ENCODE data around the gene TRPC6.
A peak's percentile ranks its signal among the peaks of the same experiment; 100 is the strongest.
"Not testable (repeated sequence)": the region's sequence is repeated elsewhere in the genome, so short reads cannot be mapped to it uniquely, and the experiment has no call there.

The TRPC6 gene

GRCh38 chr11:101521821-101522220 is 62.0 kb downstream of the TRPC6 start:
- no peak for DNase-seq

- DNase-seq: no peak
Measured at GRCh38 chr11:101516546-101516945, 67.3 kb downstream of the TRPC6 start.

GRCh38 chr11:101511065-101511464 is 72.7 kb downstream of the TRPC6 start:
- no peak for DNase-seq

GRCh38 chr11:101510591-101510990 is 73.2 kb downstream of the TRPC6 start:
- DNase-seq: no peak

GRCh38 chr11:101509922-101510321 is 73.9 kb downstream of the TRPC6 start:
- DNase-seq: no peak

GRCh38 chr11:101508370-101508769 is 75.4 kb downstream of the TRPC6 start:
- no peak for DNase-seq

GRCh38 chr11:101498891-101499290 is 84.9 kb downstream of the TRPC6 start:
- no peak for DNase-seq

GRCh38 chr11:101497291-101497690 is 86.5 kb downstream of the TRPC6 start:
- DNase-seq: no peak

GRCh38 chr11:101487775-101488174 is 96.0 kb downstream of the TRPC6 start:
- peak; percentile 79 for DNase-seq

GRCh38 chr11:101482556-101483124 is 101.2 kb downstream of the TRPC6 start:
- DNase-seq: no peak

GRCh38 chr11:101478587-101479369 is 105.0 kb downstream of the TRPC6 start:
- no peak for DNase-seq

GRCh38 chr11:101477926-101478325 is 105.9 kb downstream of the TRPC6 start:
- no peak for DNase-seq

GRCh38 chr11:101476191-101476590 is 107.6 kb downstream of the TRPC6 start:
- DNase-seq: no peak

GRCh38 chr11:101475699-101476098 is 108.1 kb downstream of the TRPC6 start:
- no peak for DNase-seq

- DNase-seq: no peak
Measured at GRCh38 chr11:101474666-101475065, 109.1 kb downstream of the TRPC6 start.

GRCh38 chr11:101470881-101471520 is 112.8 kb downstream of the TRPC6 start:
- peak; percentile 30 for DNase-seq

- DNase-seq: no peak
Measured at GRCh38 chr11:101470419-101470818, 113.4 kb downstream of the TRPC6 start.

GRCh38 chr11:101466352-101466751 is 117.5 kb downstream of the TRPC6 start:
- DNase-seq: no peak

- DNase-seq: not testable (repeated sequence)
Measured at GRCh38 chr11:101464388-101464787, 119.4 kb downstream of the TRPC6 start.

GRCh38 chr11:101459020-101459419 is 124.8 kb downstream of the TRPC6 start:
- DNase-seq: no peak

- DNase-seq: peak; percentile 65
Measured at GRCh38 chr11:101458161-101458560, 125.6 kb downstream of the TRPC6 start.

GRCh38 chr11:101456812-101457211 is 127.0 kb downstream of the TRPC6 start:
- DNase-seq: no peak

- peak; percentile 45 for DNase-seq
Measured at GRCh38 chr11:101453682-101454081, 130.1 kb downstream of the TRPC6 start.
